Adipose tissue (tissue), 3 donors: Measurements from ENCODE around the gene KBTBD13. TPM values are rescaled to one million over a fixed set of nuclear protein-coding genes. Genes with fewer than 3 reads are reported as not detected.
"Not testable (repeated sequence)": the region's sequence is repeated elsewhere in the genome, so short reads cannot be mapped to it uniquely, and the experiment has no call there.

Source experiments
- H3K27ac ChIP-seq: one replicate; pipeline ENCODE4 v1.5.1; 2013; ENCODE audit warnings: low read depth, low read length
- WGBS, 3 donors: extraction: QIAGEN DNeasy Blood & Tissue Kit; methylation state at CpG; one replicate each; pipeline ENCODE4 v1.1.7; 2013; 5-methylcytosine and 5-hydroxymethylcytosine counted together
- polyA plus RNA-seq, 3 donors: library from polyadenylated mRNA; stranded (reverse); fragments of 200-250 nt; gene quantifications; one replicate each; pipeline ENCODE4 v1.2.3, GENCODE V29; 2013
- donor health status: healthy with polysubstance abuse.
- donor health status: Bipolar disorder and iron deficiency.
- donor health status: healthy.

Gene KBTBD13
- polyA plus RNA-seq: under 1 TPM in 1 of 3 donors, not detected in 2; 0.03 TPM

DNA sequence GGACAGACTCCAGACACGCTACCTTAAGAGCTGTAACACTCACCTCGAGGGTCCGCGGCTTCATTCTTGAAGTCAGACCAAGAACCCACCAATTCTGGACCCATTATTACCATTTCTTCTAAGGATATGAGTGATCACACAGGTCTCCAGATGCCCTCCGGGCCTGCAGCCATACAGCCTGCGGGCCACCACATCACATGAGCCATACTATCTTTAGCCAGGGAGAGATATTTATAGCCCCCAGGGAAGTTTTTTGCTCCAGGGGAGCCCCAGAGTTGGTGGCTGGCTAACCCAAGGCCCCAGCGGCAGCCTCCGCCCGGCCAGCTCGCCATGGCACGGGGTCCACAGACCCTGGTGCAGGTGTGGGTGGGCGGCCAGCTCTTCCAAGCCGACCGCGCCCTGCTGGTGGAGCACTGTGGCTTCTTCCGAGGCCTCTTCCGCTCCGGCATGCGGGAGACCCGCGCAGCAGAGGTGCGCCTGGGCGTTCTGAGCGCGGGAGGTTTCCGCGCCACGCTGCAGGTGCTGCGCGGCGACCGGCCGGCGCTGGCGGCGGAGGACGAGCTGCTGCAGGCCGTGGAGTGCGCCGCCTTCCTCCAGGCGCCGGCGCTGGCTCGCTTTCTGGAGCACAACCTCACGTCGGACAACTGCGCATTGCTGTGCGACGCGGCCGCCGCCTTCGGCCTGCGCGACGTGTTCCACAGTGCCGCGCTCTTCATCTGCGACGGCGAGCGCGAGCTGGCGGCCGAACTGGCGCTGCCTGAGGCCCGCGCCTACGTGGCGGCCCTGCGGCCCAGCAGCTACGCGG is at the start of gene KBTBD13:
Gene KBTBD13, plus strand, starts transcription at position 261 of the 805 bp plus-strand sequence. Its CDS starts 70 bp downstream, at position 331.
- 74 to 77% (median 75%) methylated on average over 51 to 73 of the region's 73 CpGs for WGBS, 3 donors
- no peak within 1 kb of the TSS for H3K27ac ChIP-seq

- H3K27ac ChIP-seq: no peak overlapping the region
- WGBS, 3 donors: 87 to 90% (median 89%) methylated on average over 6 of the region's 6 CpGs
Measured at GRCh38 chr15:65026756-65027155, 49.8 kb upstream of the KBTBD13 start.

- no peak overlapping the region for H3K27ac ChIP-seq
- WGBS, 3 donors: 71 to 74% (median 74%) methylated on average over 1 of the region's 1 CpG
Measured at GRCh38 chr15:65027593-65027992, 49.0 kb upstream of the KBTBD13 start.

GRCh38 chr15:65028338-65028737 is 48.2 kb upstream of the KBTBD13 start:
- no peak overlapping the region for H3K27ac ChIP-seq
- 36 to 72% (median 45%) methylated on average over 10 of the region's 10 CpGs for WGBS, 3 donors

DNA sequence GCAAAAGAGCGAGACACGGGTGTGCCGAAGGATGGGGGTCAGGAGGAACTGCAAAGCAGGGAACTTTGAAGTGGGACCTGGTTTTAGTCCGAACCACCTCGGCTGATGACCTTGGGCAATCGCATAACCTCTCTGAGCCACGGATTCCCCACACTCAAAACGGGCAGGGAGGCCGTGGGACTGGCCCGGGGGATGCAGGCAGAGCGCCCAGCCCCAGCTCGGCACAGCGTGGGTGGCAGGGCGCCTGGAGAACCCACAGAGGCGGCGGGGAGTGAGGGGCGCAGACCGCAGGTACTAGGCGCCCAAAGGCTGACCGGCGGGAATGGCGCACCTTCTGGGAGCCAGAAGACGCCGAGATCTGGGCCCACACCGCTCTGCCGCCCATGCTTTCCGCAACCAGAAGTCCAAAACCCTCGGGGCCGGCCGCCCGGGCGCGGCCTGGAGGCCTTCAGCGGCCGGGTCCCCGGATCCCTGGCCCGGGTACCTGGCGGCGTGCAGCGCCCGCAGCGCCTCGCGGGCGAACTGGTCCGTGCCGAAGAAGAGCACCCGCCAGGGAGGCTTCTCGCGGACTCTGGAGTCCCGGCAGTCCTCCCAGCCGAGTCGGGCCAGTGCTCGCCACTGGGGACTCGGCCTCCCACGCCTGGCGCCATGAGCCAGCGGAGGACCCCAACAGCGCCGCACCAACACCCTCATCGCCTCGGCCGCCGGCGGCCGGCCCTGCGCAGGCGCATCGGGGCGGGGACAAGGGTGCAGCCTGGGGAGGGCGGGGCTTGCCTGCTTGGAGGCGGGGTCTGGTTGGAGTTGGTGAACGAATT is 47.4 kb upstream of the KBTBD13 start, which contains the start of gene MTFMT:
Gene MTFMT, minus strand, starts transcription at position 719 of the 815 bp plus-strand sequence. Its CDS starts 26 bp downstream, at position 693.
- WGBS, 3 donors: 0% methylated on average over 61 to 73 of the region's 73 CpGs

GRCh38 chr15:65029736-65030208 is 46.8 kb upstream of the KBTBD13 start:
- no peak overlapping the region for H3K27ac ChIP-seq
- 57 to 65% (median 60%) methylated on average over 12 of the region's 12 CpGs for WGBS, 3 donors

More for the DNA sequence above, 47.4 kb upstream of the KBTBD13 start, which contains the start of gene MTFMT:
- H3K27ac ChIP-seq: no peak within 1 kb of the TSS

GRCh38 chr15:65032801-65033537 is 43.6 kb upstream of the KBTBD13 start:
- 23 to 36% (median 32%) methylated on average over 13 of the region's 13 CpGs for WGBS, 3 donors
- H3K27ac ChIP-seq: no peak overlapping the region

DNA sequence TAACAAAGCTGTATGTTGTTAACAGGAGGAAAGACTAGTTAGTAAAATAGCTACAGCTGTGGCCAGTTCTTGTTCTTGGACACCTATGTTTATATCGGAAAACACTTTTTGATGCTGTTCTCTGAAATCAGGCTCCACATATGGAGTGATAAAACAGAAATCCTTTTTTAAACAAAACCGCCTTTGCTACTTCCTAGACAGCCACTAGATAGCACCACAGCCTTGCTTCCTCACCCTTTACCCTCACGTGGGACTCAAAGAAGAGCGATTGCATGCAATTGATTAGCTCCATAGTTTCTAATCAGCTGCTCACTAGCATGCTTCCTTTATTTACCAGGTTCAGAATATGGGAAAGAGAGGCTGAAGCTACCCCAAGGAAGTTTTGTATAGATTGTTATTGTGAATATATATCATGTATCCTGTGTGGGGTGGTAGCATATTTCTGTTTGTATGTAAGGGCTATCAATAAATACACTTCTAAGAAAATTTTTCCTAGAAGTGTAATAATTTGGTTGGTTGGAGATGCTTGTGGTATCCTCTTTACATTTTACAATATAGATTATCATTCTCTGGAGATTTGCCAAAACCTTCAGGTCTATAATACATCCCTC is 42.8 kb upstream of the KBTBD13 start:
- H3K27ac ChIP-seq: no peak overlapping the region
- WGBS, 3 donors: 11 to 13% (median 12%) methylated on average over 4 of the region's 4 CpGs

- WGBS, 3 donors: 87 to 92% (median 89%) methylated on average over 11 of the region's 11 CpGs
Measured at GRCh38 chr15:65034719-65035118, 41.8 kb upstream of the KBTBD13 start.

GRCh38 chr15:65037309-65037708 is 39.2 kb upstream of the KBTBD13 start:
- 54 to 90% (median 86%) methylated on average over 1 of the region's 1 CpG for WGBS, 3 donors
- no peak overlapping the region for H3K27ac ChIP-seq

More at GRCh38 chr15:65034719-65035118, 41.8 kb upstream of the KBTBD13 start:
- no peak overlapping the region for H3K27ac ChIP-seq

GRCh38 chr15:65038428-65038827 is 38.1 kb upstream of the KBTBD13 start:
- H3K27ac ChIP-seq: no peak overlapping the region
- 85 to 90% (median 87%) methylated on average over 3 of the region's 3 CpGs for WGBS, 3 donors

- no peak overlapping the region for H3K27ac ChIP-seq
- WGBS, 3 donors: 57 to 79% (median 65%) methylated on average over 5 of the region's 5 CpGs
Measured at GRCh38 chr15:65038836-65039235, 37.7 kb upstream of the KBTBD13 start.

- H3K27ac ChIP-seq: no peak overlapping the region
- WGBS, 3 donors: 89 to 94% (median 91%) methylated on average over 6 of the region's 6 CpGs
Measured at GRCh38 chr15:65040461-65040860, 36.1 kb upstream of the KBTBD13 start.

GRCh38 chr15:65041787-65042186 is 34.8 kb upstream of the KBTBD13 start:
- WGBS, 3 donors: 72 to 94% (median 93%) methylated on average over 2 of the region's 2 CpGs
- no peak overlapping the region for H3K27ac ChIP-seq

DNA sequence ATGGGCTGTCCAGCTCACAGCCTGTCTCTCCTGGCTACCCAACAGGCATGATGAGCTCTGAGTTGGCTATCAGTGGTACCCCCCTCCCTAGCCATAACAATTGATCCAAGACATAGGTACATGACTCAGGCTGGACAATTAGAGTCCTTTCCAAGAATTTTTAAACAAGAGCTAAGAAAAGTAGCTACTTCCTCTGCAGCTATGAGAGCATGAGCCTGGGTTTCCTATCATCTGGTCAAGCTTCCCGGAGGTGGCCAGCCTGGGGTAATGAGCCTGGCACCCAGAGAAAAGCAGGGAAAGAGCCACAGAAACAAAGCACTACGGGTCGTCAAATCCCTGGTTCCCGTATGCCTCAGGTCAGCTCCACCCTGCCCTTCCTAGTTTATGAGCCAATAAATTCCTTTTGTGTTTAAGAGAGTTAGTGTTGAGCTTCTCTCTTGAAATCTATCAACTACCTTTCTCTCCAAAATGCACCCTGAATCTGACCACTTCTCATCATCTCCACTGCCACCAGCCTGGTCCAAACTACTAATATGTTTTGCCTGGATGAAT is 33.7 kb upstream of the KBTBD13 start:
- 53 to 73% (median 62%) methylated on average over 4 of the region's 4 CpGs for WGBS, 3 donors
- H3K27ac ChIP-seq: no peak overlapping the region

GRCh38 chr15:65044218-65044617 is 32.3 kb upstream of the KBTBD13 start:
- not testable (repeated sequence) for H3K27ac ChIP-seq
- WGBS, 3 donors: 77 to 81% (median 79%) methylated on average over 5 of the region's 5 CpGs

DNA sequence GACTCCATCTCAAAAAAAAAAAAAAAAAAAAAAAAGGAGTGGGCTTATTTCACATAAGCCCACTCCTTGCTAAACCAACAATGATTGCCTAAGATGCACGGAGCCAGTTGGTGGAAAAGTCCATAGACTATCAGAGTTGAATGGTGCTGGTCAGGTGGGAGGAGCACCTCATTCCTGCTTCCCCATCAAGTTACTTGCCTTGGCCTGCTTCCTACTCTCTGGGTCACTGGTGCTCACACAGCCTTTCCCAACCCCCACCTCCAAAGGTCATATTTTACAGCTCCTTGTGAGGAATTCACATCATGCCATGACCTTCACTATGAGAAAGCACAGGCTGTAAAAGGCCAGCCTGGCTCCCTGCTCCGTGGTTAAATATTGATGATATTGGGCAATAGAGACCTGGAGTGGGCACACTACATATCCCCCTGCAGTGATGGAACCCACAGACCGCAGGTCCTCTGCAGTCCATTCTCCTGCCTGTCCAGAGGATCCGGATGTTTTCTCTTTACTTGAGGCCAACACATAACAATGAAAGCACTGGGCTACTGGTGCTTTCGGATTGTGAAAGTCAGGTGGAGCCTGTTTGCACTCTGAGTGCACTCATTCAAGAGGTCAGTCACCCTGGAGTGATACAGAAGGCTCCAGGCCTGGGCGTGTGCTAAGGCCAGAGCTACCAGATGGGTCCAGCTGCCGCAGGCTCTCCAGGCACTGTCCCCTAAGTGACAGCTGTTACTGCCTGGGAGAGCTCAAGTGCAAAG is 31.6 kb upstream of the KBTBD13 start, which contains the start of gene SLC51B:
Gene SLC51B, plus strand, starts transcription at position 664 of the 758 bp plus-strand sequence. CDS start 4,618 bp downstream, outside the sequence.
- WGBS, 3 donors: 68 to 84% (median 73%) methylated on average over 7 of the region's 7 CpGs
- H3K27ac ChIP-seq: no peak within 1 kb of the TSS
